ENCODE results near the gene PRG3.

PRG3 gene

DNA sequence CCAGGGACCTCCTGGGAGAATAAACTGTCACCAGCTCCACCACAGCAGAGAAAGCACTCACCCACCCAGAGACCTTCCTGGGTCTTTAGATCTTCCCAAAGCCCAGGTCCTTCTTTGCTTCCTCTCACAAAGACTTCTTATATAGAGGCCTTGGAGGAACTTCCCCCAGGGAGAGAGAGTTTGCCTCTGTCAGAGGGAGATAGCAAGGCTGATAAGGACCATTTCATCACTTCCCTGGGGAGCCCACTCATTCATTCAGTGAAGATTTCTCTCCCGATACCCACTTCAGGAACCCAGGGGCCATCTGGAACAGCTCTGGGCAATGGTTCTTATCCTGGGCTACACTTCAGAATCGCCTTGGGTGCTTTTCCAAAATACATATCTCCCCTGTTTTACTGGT lies 9.6 kb upstream of the PRG3 start, which contains the start of gene PRG2:
Gene PRG2, minus strand, starts transcription at position 116 of the 400 bp plus-strand sequence. CDS start 706 bp downstream, outside the sequence.
- H3K4me3 ChIP-seq (replicated peaks; ENCODE audit: low read depth, low read length), result no peak within 1 kb of the TSS
- DNase-seq (ENCODE audit: low read depth), result no peak
- TF ChIP-seq, protein P1, sequence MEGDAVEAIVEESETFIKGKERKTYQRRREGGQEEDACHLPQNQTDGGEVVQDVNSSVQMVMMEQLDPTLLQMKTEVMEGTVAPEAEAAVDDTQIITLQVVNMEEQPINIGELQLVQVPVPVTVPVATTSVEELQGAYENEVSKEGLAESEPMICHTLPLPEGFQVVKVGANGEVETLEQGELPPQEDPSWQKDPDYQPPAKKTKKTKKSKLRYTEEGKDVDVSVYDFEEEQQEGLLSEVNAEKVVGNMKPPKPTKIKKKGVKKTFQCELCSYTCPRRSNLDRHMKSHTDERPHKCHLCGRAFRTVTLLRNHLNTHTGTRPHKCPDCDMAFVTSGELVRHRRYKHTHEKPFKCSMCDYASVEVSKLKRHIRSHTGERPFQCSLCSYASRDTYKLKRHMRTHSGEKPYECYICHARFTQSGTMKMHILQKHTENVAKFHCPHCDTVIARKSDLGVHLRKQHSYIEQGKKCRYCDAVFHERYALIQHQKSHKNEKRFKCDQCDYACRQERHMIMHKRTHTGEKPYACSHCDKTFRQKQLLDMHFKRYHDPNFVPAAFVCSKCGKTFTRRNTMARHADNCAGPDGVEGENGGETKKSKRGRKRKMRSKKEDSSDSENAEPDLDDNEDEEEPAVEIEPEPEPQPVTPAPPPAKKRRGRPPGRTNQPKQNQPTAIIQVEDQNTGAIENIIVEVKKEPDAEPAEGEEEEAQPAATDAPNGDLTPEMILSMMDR (IDR thresholded peaks at IDR 0.05; ENCODE audit: low read length, missing control alignments), result no peak

DNA sequence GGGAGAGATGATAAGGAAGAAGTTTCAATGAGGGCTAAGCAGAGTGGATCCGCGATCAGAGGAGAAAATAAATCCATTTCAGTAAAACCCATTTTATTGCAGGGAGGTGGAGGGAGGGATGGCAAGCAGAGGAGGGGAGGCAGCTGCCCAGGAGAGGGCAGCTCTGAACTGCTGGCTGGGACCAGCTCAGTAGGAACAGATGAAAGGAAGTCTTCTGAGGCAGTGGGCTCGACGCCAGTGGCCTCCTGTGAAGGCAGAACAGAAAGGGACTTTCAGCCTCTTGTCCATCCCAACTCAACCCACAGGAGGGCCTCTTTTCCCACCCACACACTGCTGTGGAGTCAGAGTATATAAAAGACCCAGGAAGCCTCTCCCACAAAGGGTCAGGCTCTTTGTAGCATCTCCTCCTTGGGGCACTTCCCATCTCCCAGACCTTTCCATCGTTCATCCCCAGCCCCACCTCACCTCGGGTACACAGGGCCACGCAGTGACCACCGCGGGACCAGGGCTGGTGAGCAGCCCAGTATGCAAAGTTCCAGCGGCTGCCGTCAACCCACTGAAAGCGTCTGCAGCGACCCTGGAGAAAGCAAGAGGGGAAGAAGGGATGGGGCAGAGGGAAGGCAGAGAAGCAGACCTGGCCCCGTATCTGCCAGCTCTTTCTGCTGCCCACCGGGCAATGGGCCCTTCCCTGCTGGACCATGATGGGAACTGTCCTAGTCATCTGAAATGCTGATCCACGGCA lies 6.5 kb upstream of the PRG3 start:
- TF ChIP-seq, protein P1 (IDR thresholded peaks at IDR 0.05; ENCODE audit: low read length, missing control alignments), result peak; percentile 15
- DNase-seq (ENCODE audit: low read depth), result peak; percentile 48
- H3K4me3 ChIP-seq (replicated peaks; ENCODE audit: low read depth, low read length), result no peak overlapping the region

DNA sequence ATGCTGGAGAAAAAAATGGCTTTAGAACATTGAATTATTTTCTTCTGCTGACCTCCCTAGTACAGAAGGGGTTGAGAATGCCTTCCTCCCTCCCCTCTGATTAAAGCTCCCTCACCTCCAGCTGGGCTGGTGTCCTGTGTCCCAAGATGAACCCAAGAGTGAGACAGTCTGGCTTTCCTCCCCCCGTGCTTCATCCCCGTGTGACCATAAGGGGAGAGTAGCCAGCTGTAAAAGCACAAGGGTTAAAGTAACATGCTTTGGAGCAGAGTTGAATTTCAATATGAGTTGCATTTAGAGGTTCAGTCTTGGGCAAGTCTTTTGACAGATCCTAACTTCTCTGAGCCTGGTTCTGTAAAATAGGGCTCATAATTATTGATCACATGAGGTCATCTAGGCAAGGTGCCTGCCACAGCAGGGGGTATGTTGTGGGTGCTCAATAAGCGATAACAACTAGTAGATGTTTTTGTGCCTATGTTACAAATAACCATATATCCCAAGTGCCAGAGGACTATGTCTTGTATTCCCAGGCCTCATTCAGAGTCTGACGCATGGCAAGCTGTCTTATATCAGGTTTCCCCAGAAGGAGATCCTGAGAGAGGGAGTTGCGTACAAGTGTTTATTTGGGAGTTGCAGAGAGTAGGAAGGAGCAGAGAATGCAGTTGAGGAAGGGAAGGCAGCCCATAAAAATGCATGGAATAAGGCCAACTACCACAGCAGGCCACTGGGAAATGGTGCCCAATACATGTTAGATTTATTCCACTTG lies 5.4 kb upstream of the PRG3 start:
- no peak for DNase-seq (ENCODE audit: low read depth)
- TF ChIP-seq, protein P1 (IDR thresholded peaks at IDR 0.05; ENCODE audit: low read length, missing control alignments), result no peak
- no peak overlapping the region for H3K4me3 ChIP-seq (replicated peaks; ENCODE audit: low read depth, low read length)

DNA sequence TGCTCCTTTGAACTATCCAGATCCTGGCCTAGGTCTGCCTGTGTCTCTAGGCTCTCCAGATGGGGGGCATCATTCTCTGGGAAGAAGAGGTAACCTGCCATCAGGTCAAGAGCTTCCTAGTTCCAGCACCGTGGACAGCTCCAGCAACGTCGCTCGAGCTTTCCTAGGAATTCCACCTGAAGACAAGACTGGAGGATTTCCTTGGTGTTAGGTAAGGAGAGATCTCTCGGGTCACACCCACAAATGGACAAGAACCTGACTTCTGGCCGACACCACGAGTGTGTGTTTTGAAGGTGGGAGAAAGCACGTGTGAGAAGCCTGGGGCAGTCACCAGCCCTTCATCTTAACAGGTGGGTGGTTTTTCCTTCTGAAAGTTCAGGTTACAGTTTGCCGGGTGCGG lies 1.2 kb downstream of the PRG3 start:
- DNase-seq (ENCODE audit: low read depth), result peak; percentile 48

DNA sequence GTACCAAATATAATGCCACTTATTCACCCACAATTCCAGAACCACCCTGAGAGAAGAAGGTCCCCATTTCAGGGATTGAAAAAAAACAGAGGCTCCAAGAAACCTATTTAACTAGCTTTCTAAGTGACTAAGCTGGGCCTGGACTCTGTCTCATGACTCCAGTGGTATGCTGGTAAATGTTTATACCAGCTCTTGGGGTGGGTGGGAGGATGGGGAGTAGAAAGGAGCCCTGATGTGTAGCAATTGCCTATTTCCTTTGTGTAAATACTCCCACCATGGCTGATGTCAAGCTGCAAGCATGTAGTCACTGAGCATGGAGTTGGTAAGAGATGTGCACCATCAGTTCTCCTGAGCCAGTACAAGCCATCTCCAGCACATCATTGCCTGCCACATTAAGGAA lies 2.8 kb downstream of the PRG3 start:
- no peak overlapping the region for H3K4me3 ChIP-seq (replicated peaks; ENCODE audit: low read depth, low read length)
- TF ChIP-seq, protein P1 (IDR thresholded peaks at IDR 0.05; ENCODE audit: low read length, missing control alignments), result no peak
- DNase-seq (ENCODE audit: low read depth), result no peak

More for the DNA sequence above, 1.2 kb downstream of the PRG3 start:
- H3K4me3 ChIP-seq (replicated peaks; ENCODE audit: low read depth, low read length), result no peak overlapping the region
- TF ChIP-seq, protein P1 (IDR thresholded peaks at IDR 0.05; ENCODE audit: low read length, missing control alignments), result no peak

DNA sequence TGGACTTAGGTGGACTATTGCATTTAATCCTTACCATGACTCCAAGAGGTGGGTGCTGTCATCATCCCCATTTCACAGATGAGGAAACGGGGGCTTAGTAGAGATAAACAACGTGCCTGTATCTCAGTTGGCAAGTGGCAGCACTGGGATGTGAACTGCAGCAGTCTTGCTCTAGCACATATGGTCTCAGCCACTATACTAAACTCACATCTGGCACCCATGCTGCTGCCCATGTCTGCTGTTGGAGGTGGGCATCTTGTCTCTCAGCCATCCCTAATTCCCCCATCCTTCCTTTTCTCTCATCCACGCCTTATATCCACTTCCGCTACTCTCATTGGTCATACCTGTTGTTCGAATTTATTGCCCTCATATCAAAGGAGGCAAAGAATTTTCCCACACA lies 3.8 kb downstream of the PRG3 start:
- no peak for DNase-seq (ENCODE audit: low read depth)
- TF ChIP-seq, protein P1 (IDR thresholded peaks at IDR 0.05; ENCODE audit: low read length, missing control alignments), result no peak
- H3K4me3 ChIP-seq (replicated peaks; ENCODE audit: low read depth, low read length), result no peak overlapping the region
